Activated B cell treated with CpG ODN at 0.5 μM for 24 hours (primary cell): Measurements from ENCODE around the gene KMO. TPM values are rescaled to one million over a fixed set of nuclear protein-coding genes. Genes with fewer than 3 reads are reported as not detected.
A peak's percentile ranks its signal among the peaks of the same experiment; 100 is the strongest.

ENCODE experiments used
- ATAC-seq: fragments of 200-7000 bp; cut with Tn5 transposase; one replicate; pipeline ENCODE4 v1.10.0; 2021; ENCODE audit warnings: low read depth, mild to moderate bottlenecking, moderate library complexity
- CTCF ChIA-PET: fragments of 350-600 bp; sonication (Branson Sonifier 250); formaldehyde crosslinking; loops from one replicate; lab custom pipeline; 2021; ENCODE audit warnings: antibody characterized with exemption; lab: Charles Lee
- POLR2A ChIA-PET: fragments of 350-600 bp; sonication (Branson Sonifier 250); formaldehyde crosslinking; loops from one replicate; lab custom pipeline; 2021; ENCODE audit warnings: antibody characterized with exemption; lab: Charles Lee
- DNase-seq: peaks from one replicate; pipeline ENCODE4 v3.0.0; 2022
- H3K27ac Mint-ChIP-seq: one replicate; pipeline ENCODE4 v1.8.0; 2020; ENCODE audit warnings: mixed read lengths
- H3K27me3 Mint-ChIP-seq: one replicate; pipeline ENCODE4 v1.8.0; 2021; ENCODE audit warnings: mixed read lengths
- H3K36me3 Mint-ChIP-seq: one replicate; pipeline ENCODE4 v1.8.0; 2021; ENCODE audit warnings: low read depth, mixed read lengths
- H3K4me1 Mint-ChIP-seq: one replicate; pipeline ENCODE4 v1.8.0; 2021; ENCODE audit warnings: mixed read lengths
- H3K4me3 Mint-ChIP-seq: one replicate; pipeline ENCODE4 v1.8.0; 2020; ENCODE audit warnings: mild to moderate bottlenecking, mixed read lengths
- H3K9me3 Mint-ChIP-seq: one replicate; pipeline ENCODE4 v1.8.0; 2020; ENCODE audit warnings: mixed read lengths
- intact Hi-C: fragments of 100-400 bp; cut with micrococcal nuclease; formaldehyde crosslinking; loops from one replicate; pipeline ENCODE4 v1.15.1; 2024
- total RNA-seq: library from RNA; stranded (reverse); gene quantifications from 2 replicates; pipeline ENCODE4 v1.2.3, GENCODE V29; 2022
- TF ChIP-seq, protein P1 (sequence below): fragments of 200-600 bp; IDR thresholded peaks from one replicate; pipeline ENCODE4 v1.8.0; 2022; ENCODE audit warnings: antibody characterized with exemption, mild to moderate bottlenecking

Gene KMO
- total RNA-seq, 1 donor from 2014 or later, result 53.6 TPM

- intact Hi-C loops, result no loop called here
- DNase-seq (no peak), ATAC-seq (no peak)
- Mint-ChIP-seq H3K4me1 (peaks cover 67% of the 10 kb centered on the region), H3K27me3 (peaks cover 2% of the 10 kb centered on the region), H3K4me3 (no peak overlapping the region), H3K9me3 (no peaks in the 10 kb centered on the region), H3K27ac (peak overlapping the region; percentile 43), H3K36me3 (peaks cover 62% of the 10 kb centered on the region)
- POLR2A ChIA-PET, result interaction anchor here (0.7 to 1.0 kb wide), 2 partner anchors 14 to 15 kb away, joined by 3 to 4 read pairs; no protein-coding TSS in a partner anchor
- TF ChIP-seq, protein P1, sequence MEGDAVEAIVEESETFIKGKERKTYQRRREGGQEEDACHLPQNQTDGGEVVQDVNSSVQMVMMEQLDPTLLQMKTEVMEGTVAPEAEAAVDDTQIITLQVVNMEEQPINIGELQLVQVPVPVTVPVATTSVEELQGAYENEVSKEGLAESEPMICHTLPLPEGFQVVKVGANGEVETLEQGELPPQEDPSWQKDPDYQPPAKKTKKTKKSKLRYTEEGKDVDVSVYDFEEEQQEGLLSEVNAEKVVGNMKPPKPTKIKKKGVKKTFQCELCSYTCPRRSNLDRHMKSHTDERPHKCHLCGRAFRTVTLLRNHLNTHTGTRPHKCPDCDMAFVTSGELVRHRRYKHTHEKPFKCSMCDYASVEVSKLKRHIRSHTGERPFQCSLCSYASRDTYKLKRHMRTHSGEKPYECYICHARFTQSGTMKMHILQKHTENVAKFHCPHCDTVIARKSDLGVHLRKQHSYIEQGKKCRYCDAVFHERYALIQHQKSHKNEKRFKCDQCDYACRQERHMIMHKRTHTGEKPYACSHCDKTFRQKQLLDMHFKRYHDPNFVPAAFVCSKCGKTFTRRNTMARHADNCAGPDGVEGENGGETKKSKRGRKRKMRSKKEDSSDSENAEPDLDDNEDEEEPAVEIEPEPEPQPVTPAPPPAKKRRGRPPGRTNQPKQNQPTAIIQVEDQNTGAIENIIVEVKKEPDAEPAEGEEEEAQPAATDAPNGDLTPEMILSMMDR, result no peak
- CTCF ChIA-PET, result no interaction called here
Observed at GRCh38 chr1:241548008-241548407, 15.8 kb downstream of the KMO start.

- H3K36me3 Mint-ChIP-seq, result peaks cover 58% of the 10 kb centered on the region
- H3K27ac Mint-ChIP-seq, result peak overlapping the region; percentile 100
- H3K4me1 Mint-ChIP-seq, result peaks cover 74% of the 10 kb centered on the region
- ChIA-PET POLR2A (interaction anchor here (0.7 to 4.7 kb wide), 2 partner anchors 15 to 17 kb away, joined by 3 to 157 read pairs; partner anchors contain the start of gene KMO), CTCF (interaction anchor here (0.6 to 1.6 kb wide), 3 partner anchors 9 to 17 kb away, joined by 3 read pairs; no protein-coding TSS in a partner anchor)
- no peaks in the 10 kb centered on the region for H3K9me3 Mint-ChIP-seq
- H3K4me3 Mint-ChIP-seq, result no peak overlapping the region
- H3K27me3 Mint-ChIP-seq, result peaks cover 2% of the 10 kb centered on the region
- ATAC-seq (no peak), DNase-seq (no peak)
- TF ChIP-seq, protein P1, result no peak
- intact Hi-C loops, result no loop called here
Observed at GRCh38 chr1:241550318-241550717, 18.1 kb downstream of the KMO start.

DNA sequence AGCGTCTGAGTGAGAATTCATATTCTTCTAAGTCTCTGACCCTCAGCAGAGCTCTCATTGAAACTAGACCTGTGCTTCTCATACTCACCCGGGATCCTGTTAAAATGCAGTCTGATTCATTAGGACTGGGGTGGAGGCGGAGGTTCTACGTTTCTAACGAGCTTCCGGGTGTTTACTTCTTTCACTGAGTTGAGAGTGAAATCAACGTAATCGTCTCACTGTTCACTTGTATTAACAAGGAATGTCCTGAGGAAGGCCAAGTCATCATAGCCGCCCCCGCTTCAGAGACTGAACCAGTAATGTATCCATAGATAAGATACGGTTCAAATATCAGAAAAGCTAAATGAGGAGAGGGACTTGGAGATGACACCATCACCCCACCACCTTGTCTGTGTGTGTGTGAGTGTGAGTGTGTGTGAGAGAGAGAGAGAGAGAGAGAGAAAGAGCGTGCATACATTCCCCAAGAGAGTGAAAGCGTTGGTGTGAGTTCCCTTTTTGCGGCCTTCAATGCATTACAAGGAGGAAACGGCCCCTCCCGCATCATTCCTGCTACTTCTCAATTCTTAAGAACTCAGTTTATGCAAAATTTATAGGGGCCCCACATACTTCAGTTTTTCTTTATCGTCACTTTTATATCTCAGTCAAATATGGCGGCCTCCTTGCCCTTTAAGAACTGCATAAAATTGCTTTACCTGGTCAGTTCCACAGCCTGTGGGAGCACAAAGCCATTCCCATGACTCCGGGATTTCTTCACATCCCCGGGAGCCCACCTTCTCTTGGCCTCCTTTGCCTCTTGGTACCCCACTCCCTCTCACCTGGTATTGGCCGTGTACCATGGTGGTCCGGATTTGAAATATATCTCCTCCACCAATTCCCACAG, 19.8 kb downstream of the KMO start:
- intact Hi-C loops, result loop anchor here (1.0 kb wide), 7 partner anchors 10 to 295 kb away; partner anchors contain the start of genes CHML, FH, KMO and OPN3
- POLR2A ChIA-PET, result interaction anchor here (0.6 to 4.7 kb wide), 17 partner anchors 10 to 472 kb away, joined by 3 to 157 read pairs (median 6); partner anchors contain the start of genes CHML, FH, KMO and OPN3
- Mint-ChIP-seq H3K27me3 (peaks cover 2% of the 10 kb centered on the region), H3K9me3 (no peaks in the 10 kb centered on the region), H3K27ac (peak overlapping the region; percentile 100), H3K4me1 (peaks cover 62% of the 10 kb centered on the region), H3K4me3 (peak overlapping the region; percentile 83), H3K36me3 (peaks cover 61% of the 10 kb centered on the region)
- TF ChIP-seq, protein P1, result no peak
- ATAC-seq (peak; percentile 89), DNase-seq (peak; percentile 46)
- CTCF ChIA-PET, result interaction anchor here (0.7 to 1.9 kb wide), 9 partner anchors 11 to 78 kb away, joined by 3 to 8 read pairs (median 4); partner anchors contain the start of gene KMO

- Mint-ChIP-seq H3K27ac (peak overlapping the region; percentile 56), H3K9me3 (no peaks in the 10 kb centered on the region), H3K27me3 (peaks cover 2% of the 10 kb centered on the region), H3K4me3 (peak overlapping the region; percentile 24), H3K36me3 (peaks cover 69% of the 10 kb centered on the region), H3K4me1 (peaks cover 60% of the 10 kb centered on the region)
- ChIA-PET POLR2A (interaction anchor here (0.6 to 2.9 kb wide), 7 partner anchors 9 to 84 kb away, joined by 3 to 10 read pairs (median 4); partner anchors contain the start of gene KMO), CTCF (interaction anchor here (1.0 to 1.1 kb wide), 2 partner anchors 20 to 22 kb away, joined by 4 read pairs; partner anchors contain the start of gene KMO)
- intact Hi-C loops, result no loop called here
- TF ChIP-seq, protein P1, result no peak
- ATAC-seq, result no peak
- no peak for DNase-seq
Observed at GRCh38 chr1:241553886-241554592, 21.9 kb downstream of the KMO start.
